GM12891 (cell line): ENCODE data around the gene EIF4EBP2.

Experiments used
- DNase-seq: peaks from one replicate; pipeline ENCODE4 v3.0.0; 2011; ENCODE audit warnings: low spot score; ENCODE audit not compliant: insufficient read length
- FAIRE-seq: peaks from 2 replicates; lab custom pipeline; 2011; peaks lifted over from hg19 to GRCh38; lab: Jason Lieb, UNC
- PAX5 ChIP-seq: IDR thresholded peaks from 2 replicates; pipeline ENCODE4 v1.6.1; 2011; ENCODE audit warnings: low read length, moderate library complexity, mild to moderate bottlenecking; ENCODE audit not compliant: insufficient read depth, severe bottlenecking
- POLR2A ChIP-seq: IDR thresholded peaks from 2 replicates; pipeline ENCODE4 v1.6.1; 2011; ENCODE audit warnings: low read depth, low read length, control low read depth
- POLR2AphosphoS5 ChIP-seq: IDR thresholded peaks from 2 replicates; pipeline ENCODE4 v1.6.1; 2011; ENCODE audit warnings: low read depth, low read length, control low read depth
- POU2F2 ChIP-seq: IDR thresholded peaks from 2 replicates; pipeline ENCODE4 v1.6.1; 2011; ENCODE audit warnings: low read depth, mild to moderate bottlenecking, control low read depth, low read length, moderate library complexity
- SPI1 ChIP-seq: IDR thresholded peaks from 2 replicates; pipeline ENCODE4 v1.6.1; 2011; ENCODE audit warnings: low read depth, low read length, control low read depth
- TAF1 ChIP-seq: IDR thresholded peaks from 2 replicates; pipeline ENCODE4 v1.6.1; 2011; ENCODE audit warnings: low read depth, low read length, control low read depth

The EIF4EBP2 gene

GRCh38 chr10:70441161-70441894 is 37.4 kb downstream of the EIF4EBP2 start, which contains the start of gene NODAL:
NODAL (minus strand) TSS chr10:70441681; CDS start chr10:70441667, 14 bp downstream.
- FAIRE-seq (no peak), DNase-seq (no peak)
- no peak for TF ChIP-seq PAX5

DNA sequence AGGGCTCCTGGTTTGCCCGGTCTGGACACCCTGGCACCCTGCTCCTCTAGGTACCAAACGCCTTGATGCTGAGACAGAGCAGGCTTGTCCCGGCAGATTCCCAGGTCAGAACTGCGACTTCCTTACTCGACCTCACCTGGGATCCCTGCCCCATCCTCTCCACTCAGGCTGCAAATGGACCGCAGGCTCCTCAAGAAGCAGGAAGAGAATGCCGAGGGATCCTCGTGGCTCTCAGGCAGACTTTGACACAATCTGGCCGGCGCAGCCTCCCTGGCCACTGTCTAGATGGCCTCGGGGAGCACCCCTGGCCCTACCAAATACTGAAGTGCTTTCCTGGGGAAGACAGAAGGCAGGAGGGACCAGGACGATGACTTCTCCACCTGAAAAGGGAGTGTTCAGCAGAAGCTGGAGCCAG is 38.0 kb downstream of the EIF4EBP2 start:
- TF ChIP-seq POLR2AphosphoS5 (no peak), POLR2A (no peak), TAF1 (no peak), POU2F2 (no peak), PAX5 (no peak), SPI1 (no peak)
- FAIRE-seq (no peak), DNase-seq (no peak)

- TF ChIP-seq POU2F2 (no peak), POLR2AphosphoS5 (no peak), POLR2A (no peak), PAX5 (no peak), SPI1 (no peak), TAF1 (no peak)
- no peak for DNase-seq
- no peak for FAIRE-seq
Measured at GRCh38 chr10:70442332-70442988, 38.5 kb downstream of the EIF4EBP2 start.

- FAIRE-seq (no peak), DNase-seq (no peak)
- no peak for TF ChIP-seq SPI1
- TF ChIP-seq POU2F2: no peak
Measured at GRCh38 chr10:70444744-70445143, 40.8 kb downstream of the EIF4EBP2 start.

DNA sequence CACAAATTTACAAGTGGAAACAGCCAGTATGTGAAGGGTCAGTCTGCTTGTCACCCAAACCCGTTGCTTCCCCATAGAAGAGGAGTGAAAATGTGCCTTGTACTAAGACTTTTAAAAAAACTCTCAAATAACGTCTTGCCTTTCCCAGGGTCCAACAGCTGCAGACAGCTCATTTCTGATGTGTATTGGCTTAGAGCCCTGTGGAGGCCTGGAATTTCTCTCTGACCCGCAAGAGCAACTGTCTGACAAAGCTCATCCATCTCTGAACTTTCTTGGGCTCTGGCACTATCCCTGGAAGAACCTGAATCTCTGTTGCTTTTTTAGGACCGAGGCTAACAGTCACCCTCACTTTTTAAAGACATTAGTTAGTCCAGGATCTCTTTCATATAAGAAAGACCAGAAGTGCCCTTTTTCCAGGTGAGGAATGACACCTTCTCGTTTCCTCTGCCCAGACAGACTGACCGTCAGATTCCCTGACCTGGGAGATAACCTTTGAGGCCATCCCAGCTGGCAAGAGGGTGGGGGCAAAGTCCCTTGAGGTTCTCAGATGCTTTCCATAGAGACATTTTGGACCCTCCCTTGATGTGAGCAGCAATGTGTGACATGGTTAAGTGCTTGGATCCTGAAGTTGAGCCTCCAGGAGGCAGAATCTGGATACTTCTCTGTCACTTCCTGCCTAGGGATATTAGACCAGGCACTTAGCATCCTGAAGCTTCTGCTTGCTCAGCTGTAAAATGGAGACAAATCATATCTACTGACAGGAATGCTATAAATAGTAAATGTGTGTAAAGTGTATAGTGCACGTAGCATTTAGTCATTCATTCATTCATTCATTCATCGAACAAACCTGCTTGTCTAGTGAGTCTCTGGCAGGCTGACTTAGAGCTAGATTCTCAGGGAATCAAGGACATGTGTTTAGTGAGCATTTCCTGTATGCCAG is 42.0 kb downstream of the EIF4EBP2 start:
- TF ChIP-seq SPI1 (no peak), POU2F2 (no peak), POLR2A (no peak), PAX5 (no peak), POLR2AphosphoS5 (no peak), TAF1 (no peak)
- FAIRE-seq: no peak
- DNase-seq: no peak

DNA sequence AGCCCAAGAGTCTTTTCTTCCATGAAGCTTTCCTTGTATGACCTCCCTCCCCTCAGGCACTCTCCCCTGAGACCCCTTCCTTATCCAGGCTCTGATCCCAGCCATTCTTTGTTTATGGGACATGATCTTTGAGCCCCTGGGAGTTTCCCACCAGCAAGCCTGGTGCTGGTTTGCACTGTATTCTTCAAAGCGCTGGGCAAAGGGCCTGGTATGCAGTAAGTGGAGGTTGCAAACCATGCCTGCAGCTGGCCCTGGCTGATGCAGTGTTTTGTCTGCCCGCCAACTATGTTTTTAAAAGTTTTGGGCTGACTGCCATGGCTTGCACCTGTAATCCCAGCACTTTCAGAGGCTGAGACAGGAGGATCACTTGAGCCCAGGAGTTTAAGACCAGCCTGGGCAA is 44.3 kb downstream of the EIF4EBP2 start:
- TF ChIP-seq POLR2A: no peak
- TF ChIP-seq TAF1: no peak
- TF ChIP-seq POLR2AphosphoS5: no peak
- TF ChIP-seq POU2F2: no peak
- no peak for TF ChIP-seq SPI1
- TF ChIP-seq PAX5: no peak
- DNase-seq (no peak), FAIRE-seq (no peak)

GRCh38 chr10:70455213-70455630 is 51.3 kb downstream of the EIF4EBP2 start:
- TF ChIP-seq TAF1 (no peak), PAX5 (no peak), POU2F2 (no peak), SPI1 (no peak), POLR2AphosphoS5 (no peak), POLR2A (no peak)
- DNase-seq: no peak
- FAIRE-seq: no peak

DNA sequence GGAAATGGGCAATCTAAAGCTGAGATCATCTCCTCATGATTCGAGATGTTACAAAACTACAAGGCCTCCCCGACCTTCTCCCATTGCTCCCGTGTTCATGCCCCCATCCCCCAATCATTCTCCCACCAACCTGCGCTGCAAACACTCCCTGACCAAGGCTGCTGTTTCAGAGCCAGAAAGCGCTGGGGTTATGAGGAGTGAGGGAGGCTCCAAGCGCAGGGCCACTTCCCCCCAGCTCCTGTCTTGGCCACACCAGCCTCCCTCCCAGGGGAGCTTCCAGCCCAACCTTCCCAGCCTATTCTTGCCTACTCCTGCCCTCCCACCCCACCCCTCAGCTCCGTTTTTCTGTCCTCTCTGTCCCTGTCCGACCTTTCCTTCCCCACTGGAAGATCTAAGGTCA is 52.2 kb downstream of the EIF4EBP2 start:
- TF ChIP-seq TAF1: no peak
- no peak for TF ChIP-seq SPI1
- TF ChIP-seq PAX5: no peak
- no peak for TF ChIP-seq POLR2A
- no peak for TF ChIP-seq POLR2AphosphoS5
- no peak for TF ChIP-seq POU2F2
- no peak for DNase-seq
- FAIRE-seq: no peak

DNA sequence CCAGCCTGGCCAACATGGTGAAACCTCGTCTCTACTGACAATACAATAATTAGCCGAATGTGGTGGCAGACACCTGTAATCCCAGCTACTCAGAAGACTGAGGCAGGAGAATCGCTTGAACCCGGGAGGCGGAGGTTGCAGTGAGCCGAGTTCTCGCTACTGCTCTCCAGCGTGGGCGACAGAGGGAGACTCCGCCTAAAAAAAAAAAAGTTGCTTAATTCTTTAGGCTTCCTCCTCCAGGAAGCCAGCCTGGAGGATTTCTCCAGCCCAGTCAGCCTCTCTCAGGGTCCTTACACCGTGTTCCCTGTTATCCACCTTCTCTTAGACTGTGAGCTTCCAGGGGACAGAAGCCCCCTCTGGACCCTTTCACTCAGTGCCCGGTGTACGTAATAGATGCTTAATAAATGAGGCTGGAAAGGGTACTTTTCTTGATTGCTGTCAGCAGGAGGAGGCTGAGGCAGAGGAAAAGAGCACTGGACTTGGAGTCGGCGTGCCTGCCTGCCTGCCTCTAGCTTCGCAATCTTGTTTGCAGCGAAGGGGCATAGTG is 53.9 kb downstream of the EIF4EBP2 start:
- DNase-seq: no peak
- no peak for TF ChIP-seq POU2F2
- TF ChIP-seq POLR2AphosphoS5: no peak
- no peak for FAIRE-seq
